BLaER1 treated with 17β-estradiol and CSF1 and Interleukin-3, amounts not matched to agents 10 nM and 100 nM (cell line): Measurements from ENCODE around the gene ARF1.
A peak's percentile ranks its signal among the peaks of the same experiment; 100 is the strongest.

Experiments
- H3K27ac ChIP-seq, 11 experiments: shearing (Covaris generic); formaldehyde crosslinking; 2 replicates each; pipeline ENCODE4 v1.8.1; 2022
- H3K27me3 ChIP-seq, 11 experiments: shearing (Covaris generic); formaldehyde crosslinking; 2 replicates each; pipeline ENCODE4 v1.8.1; 2022
- H3K36me3 ChIP-seq, 11 experiments: shearing (Covaris generic); formaldehyde crosslinking; 2 replicates each; pipeline ENCODE4 v1.8.1; 2022
- H3K4me1 ChIP-seq, 10 experiments: shearing (Covaris generic); formaldehyde crosslinking; 2 replicates each; pipeline ENCODE4 v1.8.1; 2022
- H3K4me2 ChIP-seq, 11 experiments: shearing (Covaris generic); formaldehyde crosslinking; 2 replicates each; pipeline ENCODE4 v1.8.1; 2022
- H3K4me3 ChIP-seq, 10 experiments: shearing (Covaris generic); formaldehyde crosslinking; 2 replicates each; pipeline ENCODE4 v1.8.1; 2022
- H3K9ac ChIP-seq, 11 experiments: shearing (Covaris generic); formaldehyde crosslinking; 2 replicates each; pipeline ENCODE4 v1.8.1; 2022
- H3K9me3 ChIP-seq, 11 experiments: shearing (Covaris generic); formaldehyde crosslinking; replicated peaks in 1 of 11; 2 replicates each; pipeline ENCODE4 v1.8.1; 2022
- H4K20me1 ChIP-seq, 11 experiments: shearing (Covaris generic); formaldehyde crosslinking; 2 replicates each; pipeline ENCODE4 v1.8.1; 2022
- Cebpa-rat ChIP-seq, 11 experiments: shearing (Covaris generic); IDR thresholded peaks; 2 replicates each; pipeline ENCODE4 v1.8.1; 2022

The ARF1 gene

GRCh38 chr1:228140724-228141225 is 58.3 kb downstream of the ARF1 start:
- Histone ChIP-seq H3K9ac (peak overlapping the region; percentile 83 to 94 (median 90)), H3K36me3 (peaks cover 5 to 26% (median 10%) of the 10 kb centered on the region in 11 experiments; a peak in 20 of 22 replicates), H3K9me3 (no peaks in the 10 kb centered on the region), H4K20me1 (peaks cover 47 to 56% (median 55%) of the 10 kb centered on the region in 11 experiments), H3K27ac (peak overlapping the region; percentile 78 to 93 (median 86)), H3K4me2 (peak overlapping the region; percentile 93 to 100 (median 99)), H3K4me3 (peak overlapping the region; percentile 83 to 100 (median 94)), H3K27me3 (no peaks in the 10 kb centered on the region), H3K4me1 (peaks cover 66 to 81% (median 74%) of the 10 kb centered on the region in 10 experiments)
- no peak for TF ChIP-seq Cebpa-rat (IDR thresholded peaks at IDR 0.05)

DNA sequence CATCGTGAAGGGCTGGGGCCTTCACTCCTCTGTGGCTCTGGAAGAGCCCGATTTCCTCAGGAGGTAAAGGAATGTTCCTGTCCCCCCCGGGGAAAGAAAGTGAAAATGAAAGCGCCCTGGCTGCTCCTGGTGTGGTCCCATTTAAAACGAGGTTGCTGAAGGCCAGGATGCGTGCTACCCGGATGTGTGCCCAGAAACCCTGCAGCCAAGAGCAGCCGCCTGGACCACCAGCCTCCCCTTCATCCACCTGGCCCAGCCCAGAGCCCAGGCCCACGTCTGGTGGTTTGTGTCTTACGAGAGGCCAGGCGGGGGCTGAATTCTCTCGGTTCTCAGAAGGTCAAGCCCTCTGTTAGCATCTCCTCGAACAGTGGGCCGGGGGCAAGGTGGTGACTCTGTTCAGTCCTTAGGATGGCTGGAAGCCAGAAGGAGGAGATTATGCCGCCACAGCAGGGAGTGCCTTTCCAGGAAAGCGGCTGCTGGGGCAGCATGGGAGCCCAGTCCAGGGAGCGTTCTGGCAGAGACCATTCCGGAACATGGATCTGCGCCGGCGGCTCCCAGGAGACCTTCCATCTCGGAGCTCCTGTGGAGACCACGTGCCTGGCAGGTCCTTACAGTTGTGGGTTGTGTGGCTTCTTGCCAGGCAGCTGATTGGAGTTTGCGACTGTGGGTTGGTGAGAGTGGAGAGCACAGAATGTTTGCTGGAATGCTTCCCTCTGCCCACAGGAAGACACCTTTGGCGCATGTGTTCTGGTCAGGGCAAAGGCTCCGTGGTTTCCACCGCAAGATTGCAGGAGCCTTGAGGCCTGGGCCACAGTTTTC is 58.9 kb downstream of the ARF1 start:
- Histone ChIP-seq H3K9me3 (no peaks in the 10 kb centered on the region), H3K36me3 (peaks cover 11 to 33% (median 17%) of the 10 kb centered on the region in 11 experiments; a peak in 21 of 22 replicates), H4K20me1 (peaks cover 54 to 63% (median 61%) of the 10 kb centered on the region in 11 experiments), H3K4me2 (peak overlapping the region; percentile 93 to 100 (median 99)), H3K4me3 (peak overlapping the region; percentile 83 to 100 (median 94)), H3K9ac (peak overlapping the region; percentile 83 to 94 (median 90)), H3K27me3 (no peaks in the 10 kb centered on the region), H3K27ac (peak overlapping the region; percentile 78 to 93 (median 86)), H3K4me1 (peaks cover 66 to 86% (median 75%) of the 10 kb centered on the region in 10 experiments)
- TF ChIP-seq Cebpa-rat (IDR thresholded peaks at IDR 0.05), result no peak

DNA sequence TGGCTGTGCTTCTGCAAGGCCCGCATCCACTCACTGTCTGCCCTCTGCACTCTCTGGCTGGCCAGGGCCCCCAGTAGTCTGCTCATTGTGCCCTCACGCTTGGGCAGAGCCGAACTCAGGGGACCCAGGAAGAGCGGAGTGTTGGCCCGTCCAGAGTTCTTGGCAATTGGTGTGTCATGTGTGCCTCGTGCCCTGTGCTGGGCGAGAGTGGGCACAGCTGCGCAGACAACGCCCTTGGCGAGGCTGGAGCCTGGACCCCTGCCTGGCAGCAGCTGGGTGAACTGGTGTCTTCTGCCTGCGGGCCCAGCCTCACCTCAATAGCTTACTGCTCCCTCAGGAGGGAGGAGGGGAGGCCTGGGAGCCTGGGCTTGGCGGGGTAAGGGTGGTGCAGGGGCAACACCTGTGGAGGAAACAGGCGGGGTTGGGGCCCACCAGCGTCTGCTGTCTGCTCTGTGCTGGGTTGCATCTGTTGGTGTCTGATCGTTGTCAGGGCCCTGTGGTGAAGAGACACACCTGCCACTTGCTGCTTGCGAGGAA is 59.7 kb downstream of the ARF1 start:
- Histone ChIP-seq H3K27me3 (no peaks in the 10 kb centered on the region), H3K9me3 (no peaks in the 10 kb centered on the region), H3K36me3 (peaks cover 18 to 41% (median 25%) of the 10 kb centered on the region in 11 experiments), H4K20me1 (peaks cover 62 to 71% (median 69%) of the 10 kb centered on the region in 11 experiments), H3K4me3 (peak overlapping the region; percentile 83 to 100 (median 94)), H3K9ac (peak overlapping the region; percentile 83 to 94 (median 90)), H3K27ac (peak overlapping the region; percentile 37 to 93 (median 86); a peak in 20 of 22 replicates), H3K4me1 (peaks cover 70 to 87% (median 77%) of the 10 kb centered on the region in 10 experiments), H3K4me2 (peak overlapping the region; percentile 93 to 100 (median 99))
- no peak for TF ChIP-seq Cebpa-rat (IDR thresholded peaks at IDR 0.05)

DNA sequence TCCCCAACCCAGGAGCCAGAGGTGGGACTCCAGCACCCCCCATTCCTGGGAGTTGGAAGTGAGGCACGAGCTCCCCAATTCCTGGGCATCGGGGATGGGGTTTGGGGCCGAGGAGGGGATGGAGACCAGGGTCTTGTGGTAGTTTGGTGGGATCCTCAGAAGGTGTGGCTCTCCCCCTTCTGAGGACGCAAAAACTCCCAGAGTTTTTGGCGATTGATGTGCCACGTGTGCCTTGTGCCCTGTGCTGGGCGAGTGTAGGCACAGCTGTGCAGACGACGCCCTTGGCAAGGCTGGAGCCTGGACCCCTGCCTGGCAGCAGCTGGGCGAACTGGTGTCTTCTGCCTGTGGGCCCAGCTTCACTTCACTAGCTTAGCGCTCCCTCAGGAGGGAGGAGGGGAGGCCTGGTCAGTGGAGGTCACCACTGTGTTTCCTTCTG is 60.2 kb downstream of the ARF1 start:
- peaks cover 23 to 46% (median 30%) of the 10 kb centered on the region in 11 experiments for H3K36me3 ChIP-seq
- peaks cover 67 to 76% (median 74%) of the 10 kb centered on the region in 11 experiments for H4K20me1 ChIP-seq
- peak overlapping the region; percentile 83 to 100 (median 94) for H3K4me3 ChIP-seq
- H3K4me1 ChIP-seq, result peaks cover 70 to 87% (median 78%) of the 10 kb centered on the region in 10 experiments
- no peak for TF ChIP-seq Cebpa-rat (IDR thresholded peaks at IDR 0.05)
- H3K9ac ChIP-seq, result peak overlapping the region; percentile 83 to 94 (median 90)
- H3K4me2 ChIP-seq, result peak overlapping the region; percentile 93 to 100 (median 99)
- H3K9me3 ChIP-seq, result no peaks in the 10 kb centered on the region
- H3K27ac ChIP-seq, result peak overlapping the region in 10 of 11 experiments; percentile 22 to 93 (median 86); a peak in 15 of 22 replicates
- no peaks in the 10 kb centered on the region for H3K27me3 ChIP-seq

DNA sequence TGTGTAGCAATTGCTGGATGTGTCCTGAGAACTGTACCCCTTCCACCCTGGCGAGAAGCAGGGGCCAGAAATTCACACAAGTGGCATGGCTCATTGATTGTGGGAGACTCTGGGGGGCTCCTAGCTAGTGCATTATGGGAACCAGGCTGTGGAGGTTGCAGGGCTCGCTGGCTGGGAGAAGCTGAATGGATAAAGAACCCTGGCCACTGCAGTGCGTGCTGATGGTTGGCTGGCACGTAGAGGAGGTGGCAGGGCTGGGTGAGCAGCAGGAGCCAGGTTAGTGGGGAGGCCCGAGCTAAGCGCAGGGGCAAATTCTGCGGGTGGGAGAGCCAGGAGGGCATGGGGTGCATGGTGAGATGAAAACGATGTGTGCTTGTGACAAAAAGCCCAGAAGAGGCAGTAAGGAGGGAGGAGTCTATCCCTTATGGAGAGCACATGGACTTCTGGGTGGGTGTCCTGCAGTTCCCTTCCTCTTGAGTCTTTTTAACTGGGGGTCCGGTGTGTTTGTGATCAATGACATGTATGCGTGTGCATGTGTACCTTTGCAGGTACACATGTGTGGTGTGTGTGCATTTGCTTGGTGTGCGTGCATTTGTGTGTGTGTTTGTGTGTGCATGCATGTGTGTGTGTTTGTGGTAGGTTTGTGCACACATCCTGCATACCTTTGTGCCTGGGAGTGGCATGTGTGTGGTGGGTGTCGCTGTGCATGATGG is 61.1 kb downstream of the ARF1 start:
- Histone ChIP-seq H3K27me3 (no peaks in the 10 kb centered on the region), H3K4me1 (peaks cover 70 to 87% (median 79%) of the 10 kb centered on the region in 10 experiments), H4K20me1 (peaks cover 75 to 85% (median 83%) of the 10 kb centered on the region in 11 experiments), H3K9ac (peak overlapping the region; percentile 30 to 94 (median 90); a peak in 18 of 22 replicates), H3K9me3 (no peaks in the 10 kb centered on the region), H3K27ac (peak overlapping the region in 1 of 11 experiments; percentile 86; a peak in 2 of 22 replicates), H3K4me2 (peak overlapping the region; percentile 93 to 100 (median 99)), H3K4me3 (peak overlapping the region in 4 of 10 experiments; percentile 41 to 100 (median 96); a peak in 3 of 20 replicates), H3K36me3 (peaks cover 29 to 55% (median 39%) of the 10 kb centered on the region in 11 experiments)
- TF ChIP-seq Cebpa-rat (IDR thresholded peaks at IDR 0.05), result no peak

DNA sequence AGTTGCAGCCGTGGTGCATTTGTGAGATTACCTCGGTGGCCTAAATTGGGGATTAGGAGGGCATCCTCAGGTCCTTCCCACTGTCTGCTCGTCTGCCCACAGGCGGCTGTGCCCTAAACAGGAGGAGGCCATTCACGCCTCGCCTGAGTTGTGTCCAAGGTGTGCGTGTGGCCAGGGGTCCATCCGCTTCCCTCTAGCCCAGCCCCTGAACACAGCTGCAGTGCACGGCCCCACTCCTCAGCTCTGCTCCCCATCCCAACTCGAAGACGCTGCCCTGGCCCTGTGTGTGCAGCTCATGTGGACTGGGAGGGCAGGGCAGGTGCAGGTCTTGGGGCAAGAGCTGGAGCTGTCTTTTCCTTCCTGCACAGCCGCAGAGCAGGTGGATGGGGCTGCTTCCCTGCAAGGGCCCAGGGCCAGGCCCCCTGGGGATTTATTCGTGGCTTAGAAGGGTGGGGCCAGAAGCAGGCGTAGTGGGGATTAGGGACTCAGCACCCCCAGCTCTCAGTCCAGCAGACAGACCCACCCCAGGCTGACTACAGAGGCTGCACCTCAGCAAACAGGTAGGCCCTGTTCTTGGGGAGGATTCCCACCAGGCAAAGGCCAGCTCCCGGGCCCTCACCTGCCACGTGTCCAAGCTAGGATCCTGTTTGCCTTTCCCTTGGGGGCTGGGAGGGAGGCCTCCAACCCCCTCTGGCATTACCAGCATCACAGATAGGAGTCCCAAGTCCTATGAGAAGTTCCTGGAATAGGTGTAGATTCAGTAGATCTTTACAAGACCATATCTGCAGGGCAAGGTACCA is 61.9 kb downstream of the ARF1 start:
- no peak overlapping the region; a peak in 1 of 22 replicates for H3K27ac ChIP-seq
- H4K20me1 ChIP-seq, result peaks cover 81 to 92% (median 90%) of the 10 kb centered on the region in 11 experiments
- H3K4me2 ChIP-seq, result peak overlapping the region; percentile 93 to 100 (median 99)
- peak overlapping the region; percentile 30 to 92 (median 55); a peak in 18 of 22 replicates for H3K9ac ChIP-seq
- no peak for TF ChIP-seq Cebpa-rat (IDR thresholded peaks at IDR 0.05)
- no peaks in the 10 kb centered on the region for H3K9me3 ChIP-seq
- H3K4me3 ChIP-seq, result peak overlapping the region in 2 of 10 experiments; percentile 33 to 41; a peak in 2 of 20 replicates
- peaks cover 29 to 62% (median 45%) of the 10 kb centered on the region in 11 experiments for H3K36me3 ChIP-seq
- peaks cover 73 to 87% (median 79%) of the 10 kb centered on the region in 10 experiments for H3K4me1 ChIP-seq
- no peaks in the 10 kb centered on the region for H3K27me3 ChIP-seq

DNA sequence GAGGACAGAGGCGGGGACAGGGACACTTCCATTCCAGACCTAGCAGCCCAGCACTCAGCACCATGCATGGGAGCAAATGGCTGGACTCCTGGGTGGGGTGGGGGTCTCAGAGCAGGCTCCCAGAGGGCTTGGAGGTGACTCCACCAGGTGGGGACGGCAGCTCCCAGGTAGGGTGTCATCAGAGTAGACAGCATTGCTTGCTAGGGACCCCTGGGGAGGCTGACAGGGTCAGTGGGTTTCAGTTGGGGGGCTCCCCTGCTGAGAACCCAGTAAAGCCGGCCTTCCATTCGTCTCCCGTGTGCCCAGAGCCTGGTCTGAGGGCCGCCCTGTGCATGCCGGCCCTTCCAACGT is 62.5 kb downstream of the ARF1 start:
- H3K4me2 ChIP-seq, result peak overlapping the region in 9 of 11 experiments; percentile 93 to 100 (median 99); a peak in 18 of 22 replicates

More for the DNA sequence above, 62.5 kb downstream of the ARF1 start:
- Histone ChIP-seq H3K9ac (peak overlapping the region in 9 of 11 experiments; percentile 30 to 92 (median 55); a peak in 11 of 22 replicates), H3K27me3 (no peaks in the 10 kb centered on the region), H3K4me3 (peak overlapping the region in 1 of 10 experiments; percentile 41; a peak in 1 of 20 replicates), H3K27ac (no peak overlapping the region; a peak in 1 of 22 replicates), H3K4me1 (peaks cover 77 to 90% (median 82%) of the 10 kb centered on the region in 10 experiments), H3K9me3 (no peaks in the 10 kb centered on the region), H3K36me3 (peaks cover 29 to 68% (median 49%) of the 10 kb centered on the region in 11 experiments), H4K20me1 (peaks cover 81 to 98% (median 94%) of the 10 kb centered on the region in 11 experiments)
- TF ChIP-seq Cebpa-rat (IDR thresholded peaks at IDR 0.05), result no peak
